GM12878 (cell line): ENCODE results near the gene MRPL28.

Experiments used
- ASH2L ChIP-seq: fragments of 300-600, 200-600 bp; sonication (generic); IDR thresholded peaks from 2 replicates; pipeline ENCODE4 v1.6.1; 2017; ENCODE audit warnings: low read depth, mild to moderate bottlenecking, borderline replicate concordance
- CTCF ChIP-seq, 3 experiments: IDR thresholded peaks in 2 of 3; conservative IDR thresholded peaks in 1 of 3; 2 replicates each; pipeline ENCODE4 v1.5.1; 2011; ENCODE audit warnings: low read depth in 3 of 3, low read length in 3 of 3, mild to moderate bottlenecking in 3 of 3, control low read depth in 2 of 3, moderate library complexity in 2 of 3, inconsistent platforms in 1 of 3, mixed read lengths in 1 of 3; ENCODE audit not compliant: control insufficient read depth in 2 of 3, insufficient read depth in 1 of 3; ENCODE audit errors: extremely low read depth in 1 of 3
- EP300 ChIP-seq, 2 experiments: fragments of 150-350 bp in 1 of 2; IDR thresholded peaks; 2 replicates each; pipeline ENCODE4 v1.6.1; 2011 to 2012; ENCODE audit warnings: low read depth in 2 of 2, low read length in 2 of 2, borderline replicate concordance in 1 of 2, improper control_type of control experiment in 1 of 2, inconsistent platforms in 1 of 2; ENCODE audit not compliant: control insufficient read depth in 1 of 2
- EZH2 ChIP-seq: IDR thresholded peaks from 2 replicates; pipeline ENCODE4 v1.6.1; 2012; ENCODE audit warnings: low read depth, mild to moderate bottlenecking, control low read depth, inconsistent platforms, low read length, borderline replicate concordance; ENCODE audit not compliant: control insufficient read depth
- GABPA ChIP-seq: IDR thresholded peaks from 2 replicates; pipeline ENCODE4 v1.6.1; 2014; ENCODE audit warnings: antibody characterized with exemption, low read depth, mild to moderate bottlenecking, inconsistent platforms
- HCFC1 ChIP-seq: fragments of 150-350 bp; IDR thresholded peaks from 2 replicates; pipeline ENCODE4 v1.6.1; 2014; ENCODE audit warnings: low read length
- USF2 ChIP-seq: IDR thresholded peaks from 2 replicates; pipeline ENCODE4 v1.6.1; 2011; ENCODE audit warnings: low read depth, low read length, improper control_type of control experiment, borderline replicate concordance
- ZNF687 ChIP-seq: fragments of 450-650 bp; IDR thresholded peaks from 2 replicates; pipeline ENCODE4 v1.6.1; 2017; ENCODE audit warnings: mild to moderate bottlenecking, moderate library complexity

GRCh38 chr16:370979-371514 lies 709 bp upstream of the MRPL28 start:
- TF ChIP-seq CTCF (IDR thresholded peaks at IDR 0.05 in 2 of 3, conservative IDR thresholded peaks at IDR 0.05 in 1 of 3; ENCODE audit: control insufficient read depth in 2 of 3, extremely low read depth in 1 of 3, insufficient read depth in 1 of 3, low read depth in 3 of 3, low read length in 3 of 3) (no peak), EZH2 (no peak), EP300 (IDR thresholded peaks at IDR 0.05; ENCODE audit: borderline replicate concordance in 1 of 2, control insufficient read depth in 1 of 2, low read depth in 2 of 2, low read length in 2 of 2) (no peak), HCFC1 (no peak), USF2 (no peak), ASH2L (no peak), ZNF687 (no peak), GABPA (no peak)
